ENCODE data around the gene C12orf76. TPM values are rescaled to one million over a fixed set of nuclear protein-coding genes. Genes with fewer than 3 reads are reported as not detected.

C12orf76 gene
- total and polyA plus RNA-seq, 4 experiments from 2014 or later, result 16.4 to 33.5 (median 22.0) TPM

- H3K27ac ChIP-seq (ENCODE audit: low read depth, low read length), result no peak overlapping the region
- no peak for DNase-seq
- Mint-ChIP-seq H3K36me3 (no peaks in the 10 kb centered on the region), H3K9me3 (peaks cover 0 to 3% (median 0%) of the 10 kb centered on the region in 8 donors), H3K27ac (no peak overlapping the region), H3K4me3 (no peak overlapping the region), H3K4me1 (peaks cover 7 to 14% (median 12%) of the 10 kb centered on the region in 4 donors), H3K27me3 (peaks cover 0 to 4% of the 10 kb centered on the region in 2 donors)
- no peaks in the 10 kb centered on the region for H3K36me3 ChIP-seq (ENCODE audit: insufficient read depth, low read length)
- no peak overlapping the region for H3K4me3 ChIP-seq (ENCODE audit: low read length in 2 of 2)
- H3K4me1 ChIP-seq (ENCODE audit: insufficient read depth, low read length), result peaks cover 12% of the 10 kb centered on the region
- intact Hi-C loops (cut with micrococcal nuclease), result no loop called here
- POLR2A ChIA-PET (ENCODE audit: partially characterized antibody), result no interaction called here
- CTCF ChIA-PET (ENCODE audit: partially characterized antibody), result no interaction called here
- H3K27me3 ChIP-seq (ENCODE audit: insufficient read depth, low read length), result no peaks in the 10 kb centered on the region
- no peaks in the 10 kb centered on the region for H3K9me3 ChIP-seq (ENCODE audit: control insufficient read depth in 1 of 2, low read length in 2 of 2)
Observed at GRCh38 chr12:110084314-110085015, 36.1 kb upstream of the C12orf76 start.

GRCh38 chr12:110080410-110080809 is 32.1 kb upstream of the C12orf76 start:
- H3K9me3 Mint-ChIP-seq, result peaks cover 0 to 4% (median 0%) of the 10 kb centered on the region in 8 donors
- peak overlapping the region; percentile 48 for H3K27ac ChIP-seq (ENCODE audit: low read depth, low read length)
- CTCF ChIA-PET (ENCODE audit: partially characterized antibody), result interaction anchor here (1.3 to 1.9 kb wide), 2 partner anchors 11 to 192 kb away, joined by 3 to 5 read pairs; no protein-coding TSS in a partner anchor

GRCh38 chr12:110079477-110080400 is 31.4 kb upstream of the C12orf76 start:
- Mint-ChIP-seq H3K9me3 (peaks cover 0 to 4% (median 0%) of the 10 kb centered on the region in 8 donors), H3K27me3 (no peaks in the 10 kb centered on the region), H3K27ac (peak overlapping the region; percentile 90 to 100 (median 98)), H3K36me3 (no peaks in the 10 kb centered on the region), H3K4me1 (peaks cover 17 to 29% (median 20%) of the 10 kb centered on the region in 4 donors), H3K4me3 (peak overlapping the region; percentile 84 to 95 (median 90))
- peak overlapping the region; percentile 30 to 64 for H3K4me3 ChIP-seq (ENCODE audit: low read length in 2 of 2)
- ChIA-PET POLR2A (ENCODE audit: partially characterized antibody) (interaction anchor here (0.8 to 2.2 kb wide), 14 partner anchors 9 to 389 kb away, joined by 3 to 10 read pairs (median 5); partner anchors contain the start of genes ANKRD13A, ATP2A2, FAM216A and GPN3), CTCF (ENCODE audit: partially characterized antibody) (interaction anchor here (1.0 to 1.9 kb wide), 4 partner anchors 11 to 191 kb away, joined by 3 to 5 read pairs (median 4); no protein-coding TSS in a partner anchor)
- H3K27ac ChIP-seq (ENCODE audit: low read depth, low read length), result peak overlapping the region; percentile 48
- no peaks in the 10 kb centered on the region for H3K27me3 ChIP-seq (ENCODE audit: insufficient read depth, low read length)
- intact Hi-C loops (cut with micrococcal nuclease), result loop anchor here (1.0 kb wide), 1 partner anchor 31 kb away; the partner anchor contains the start of gene C12orf76
- H3K4me1 ChIP-seq (ENCODE audit: insufficient read depth, low read length), result peaks cover 25% of the 10 kb centered on the region
- peak; percentile 78 to 84 (median 80) for DNase-seq
- H3K36me3 ChIP-seq (ENCODE audit: insufficient read depth, low read length), result no peaks in the 10 kb centered on the region
- no peaks in the 10 kb centered on the region for H3K9me3 ChIP-seq (ENCODE audit: control insufficient read depth in 1 of 2, low read length in 2 of 2)

More at GRCh38 chr12:110080410-110080809, 32.1 kb upstream of the C12orf76 start:
- H3K36me3 ChIP-seq (ENCODE audit: insufficient read depth, low read length), result no peaks in the 10 kb centered on the region
- no peaks in the 10 kb centered on the region for H3K27me3 ChIP-seq (ENCODE audit: insufficient read depth, low read length)
- Mint-ChIP-seq H3K27ac (peak overlapping the region in 6 of 7 donors; percentile 44 to 100 (median 64)), H3K4me3 (peak overlapping the region in 6 of 8 donors; percentile 30 to 89 (median 50)), H3K4me1 (peaks cover 17 to 29% (median 20%) of the 10 kb centered on the region in 4 donors), H3K36me3 (no peaks in the 10 kb centered on the region), H3K27me3 (no peaks in the 10 kb centered on the region)
- no peak overlapping the region for H3K4me3 ChIP-seq (ENCODE audit: low read length in 2 of 2)
- H3K9me3 ChIP-seq (ENCODE audit: control insufficient read depth in 1 of 2, low read length in 2 of 2), result no peaks in the 10 kb centered on the region
- peaks cover 25% of the 10 kb centered on the region for H3K4me1 ChIP-seq (ENCODE audit: insufficient read depth, low read length)
- DNase-seq, result no peak
- POLR2A ChIA-PET (ENCODE audit: partially characterized antibody), result interaction anchor here (0.8 to 2.2 kb wide), 13 partner anchors 9 to 388 kb away, joined by 3 to 10 read pairs (median 5); partner anchors contain the start of genes ANKRD13A, ATP2A2, FAM216A and GPN3
- intact Hi-C loops (cut with micrococcal nuclease), result no loop called here

GRCh38 chr12:110077800-110078199 is 29.5 kb upstream of the C12orf76 start:
- H3K9me3 ChIP-seq (ENCODE audit: control insufficient read depth in 1 of 2, low read length in 2 of 2), result no peaks in the 10 kb centered on the region
- Mint-ChIP-seq H3K4me3 (peak overlapping the region in 1 of 8 donors; percentile 42), H3K27me3 (no peaks in the 10 kb centered on the region), H3K27ac (peak overlapping the region in 1 of 7 donors; percentile 57), H3K36me3 (peaks cover 0 to 3% of the 10 kb centered on the region in 2 donors), H3K4me1 (peaks cover 33 to 48% (median 37%) of the 10 kb centered on the region in 4 donors), H3K9me3 (peaks cover 0 to 4% (median 0%) of the 10 kb centered on the region in 8 donors)
- ChIA-PET CTCF (ENCODE audit: partially characterized antibody) (no interaction called here), POLR2A (ENCODE audit: partially characterized antibody) (interaction anchor here (0.6 kb wide), 1 partner anchor 377 kb away, joined by 3 read pairs; no protein-coding TSS in a partner anchor)
- H3K27ac ChIP-seq (ENCODE audit: low read depth, low read length), result no peak overlapping the region
- peaks cover 44% of the 10 kb centered on the region for H3K4me1 ChIP-seq (ENCODE audit: insufficient read depth, low read length)
- H3K36me3 ChIP-seq (ENCODE audit: insufficient read depth, low read length), result no peaks in the 10 kb centered on the region
- intact Hi-C loops (cut with micrococcal nuclease), result no loop called here
- H3K4me3 ChIP-seq (ENCODE audit: low read length in 2 of 2), result no peak overlapping the region
- H3K27me3 ChIP-seq (ENCODE audit: insufficient read depth, low read length), result no peaks in the 10 kb centered on the region
- no peak for DNase-seq

- peak overlapping the region in 1 of 8 donors; percentile 10 for H3K4me3 Mint-ChIP-seq
- Histone ChIP-seq H3K27ac (ENCODE audit: low read depth, low read length) (no peak overlapping the region), H3K36me3 (ENCODE audit: insufficient read depth, low read length) (no peaks in the 10 kb centered on the region), H3K4me1 (ENCODE audit: insufficient read depth, low read length) (peaks cover 45% of the 10 kb centered on the region), H3K9me3 (ENCODE audit: control insufficient read depth in 1 of 2, low read length in 2 of 2) (no peaks in the 10 kb centered on the region), H3K27me3 (ENCODE audit: insufficient read depth, low read length) (no peaks in the 10 kb centered on the region), H3K4me3 (ENCODE audit: low read length in 2 of 2) (no peak overlapping the region)
- intact Hi-C loops (cut with micrococcal nuclease), result no loop called here
- no peak for DNase-seq
- H3K27me3 Mint-ChIP-seq, result no peaks in the 10 kb centered on the region
- no peak overlapping the region for H3K27ac Mint-ChIP-seq
- H3K4me1 Mint-ChIP-seq, result peaks cover 36 to 62% (median 44%) of the 10 kb centered on the region in 4 donors
- ChIA-PET POLR2A (ENCODE audit: partially characterized antibody) (interaction anchor here (0.7 kb wide), 1 partner anchor 65 kb away, joined by 3 read pairs; no protein-coding TSS in a partner anchor), CTCF (ENCODE audit: partially characterized antibody) (interaction anchor here (0.7 kb wide), 1 partner anchor 37 kb away, joined by 3 read pairs; no protein-coding TSS in a partner anchor)
- H3K36me3 Mint-ChIP-seq, result peaks cover 0 to 3% of the 10 kb centered on the region in 2 donors
- H3K9me3 Mint-ChIP-seq, result peaks cover 0 to 4% (median 0%) of the 10 kb centered on the region in 8 donors
Observed at GRCh38 chr12:110075880-110076279, 27.6 kb upstream of the C12orf76 start.

GRCh38 chr12:110074089-110074488 is 25.8 kb upstream of the C12orf76 start:
- H3K9me3 Mint-ChIP-seq, result peaks cover 0 to 1% (median 0%) of the 10 kb centered on the region in 8 donors
- intact Hi-C loops (cut with micrococcal nuclease), result no loop called here

More at GRCh38 chr12:110074089-110074488, 25.8 kb upstream of the C12orf76 start:
- H3K36me3 Mint-ChIP-seq, result peaks cover 0 to 3% of the 10 kb centered on the region in 2 donors
- Histone ChIP-seq H3K36me3 (ENCODE audit: insufficient read depth, low read length) (no peaks in the 10 kb centered on the region), H3K27ac (ENCODE audit: low read depth, low read length) (no peak overlapping the region), H3K4me1 (ENCODE audit: insufficient read depth, low read length) (peaks cover 29% of the 10 kb centered on the region), H3K27me3 (ENCODE audit: insufficient read depth, low read length) (no peaks in the 10 kb centered on the region), H3K4me3 (ENCODE audit: low read length in 2 of 2) (no peak overlapping the region), H3K9me3 (ENCODE audit: control insufficient read depth in 1 of 2, low read length in 2 of 2) (no peaks in the 10 kb centered on the region)
- ChIA-PET POLR2A (ENCODE audit: partially characterized antibody) (interaction anchor here (1.0 to 2.0 kb wide), 2 partner anchors 50 to 75 kb away, joined by 5 to 8 read pairs; partner anchors contain the start of genes ANKRD13A and IFT81), CTCF (ENCODE audit: partially characterized antibody) (interaction anchor here (0.9 to 1.4 kb wide), 4 partner anchors 22 to 31 kb away, joined by 3 to 4 read pairs (median 3); no protein-coding TSS in a partner anchor)
- peak overlapping the region in 7 of 8 donors; percentile 91 to 96 (median 93) for H3K4me3 Mint-ChIP-seq
- DNase-seq, result no peak
- peak overlapping the region in 6 of 7 donors; percentile 68 to 92 (median 82) for H3K27ac Mint-ChIP-seq
- H3K27me3 Mint-ChIP-seq, result no peaks in the 10 kb centered on the region
- peaks cover 24 to 45% (median 31%) of the 10 kb centered on the region in 4 donors for H3K4me1 Mint-ChIP-seq

Measured in CD4-positive, alpha-beta memory T cell (primary cell).